ENCODE measurements around the gene FRAT2. TPM values are rescaled to one million over a fixed set of nuclear protein-coding genes. Genes with fewer than 3 reads are reported as not detected.

FRAT2 gene
- total and polyA plus RNA-seq, 2 of the 4 experiments (the other 2 are of a cell fraction) = 2.0 to 2.5 TPM

DNA sequence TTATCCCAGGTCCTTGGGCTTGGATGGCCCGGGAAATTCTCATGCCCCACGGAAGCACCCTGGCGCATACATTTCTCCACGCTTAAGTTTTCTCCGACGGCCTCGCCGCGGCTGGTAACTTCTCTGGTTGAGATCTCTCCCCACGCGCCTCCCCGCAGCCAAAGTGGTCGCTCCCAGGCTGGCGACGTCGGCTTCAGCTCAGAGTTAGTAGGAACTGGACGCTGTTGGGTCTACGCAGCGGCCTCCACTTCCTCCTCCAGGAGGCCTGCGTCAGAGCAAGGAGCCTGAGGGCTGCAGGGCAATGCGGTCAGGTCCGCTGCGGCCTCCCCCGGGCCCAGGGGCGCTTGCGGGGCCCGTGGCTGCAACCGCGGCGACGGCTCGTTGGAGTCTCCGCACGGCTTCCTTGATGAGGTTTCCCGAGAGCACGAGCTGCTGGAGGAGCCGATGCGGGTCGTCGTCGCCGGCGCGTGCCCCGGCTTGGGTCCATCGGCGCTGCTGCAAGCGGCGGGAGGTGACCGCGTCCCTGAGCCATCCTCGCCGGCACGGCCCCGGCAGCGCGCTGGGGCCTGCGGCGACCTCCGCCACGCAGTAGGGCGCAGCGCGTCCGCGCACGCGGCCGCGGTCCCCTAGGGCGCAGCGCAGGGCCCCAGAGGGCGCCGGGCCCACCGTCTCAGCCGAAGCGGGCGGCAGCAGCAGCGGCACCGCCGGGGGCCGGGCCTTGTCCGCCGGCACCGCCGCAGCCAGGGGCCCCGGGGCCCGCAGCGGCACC is 744 bp downstream of the FRAT2 start:
- Histone ChIP-seq H2BK120ac (ENCODE audit: low read depth, low read length) (no peak overlapping the region), H3K79me1 (ENCODE audit: low read depth in 1 of 2, low read length in 2 of 2) (peaks cover 15 to 35% of the 10 kb centered on the region in 2 experiments), H3K4ac (ENCODE audit: low read depth, low read length) (peak overlapping the region; percentile 31), H2AFZ (replicated peaks; ENCODE audit: low read length, poor library complexity) (peak overlapping the region; percentile 99), H3K56ac (ENCODE audit: extremely low read depth, insufficient read depth, low read length) (no peak overlapping the region), H3K36me3 (ENCODE audit: control insufficient read depth, insufficient read depth, low read length) (no peaks in the 10 kb centered on the region), H4K5ac (ENCODE audit: low read depth, low read length) (peak overlapping the region; percentile 61; the same call in 1 of the 2 replicates), H3K4me2 (ENCODE audit: low read depth, low read length) (peak overlapping the region; percentile 94), H3K9me3 (ENCODE audit: control insufficient read depth, insufficient read depth, low read length) (no peaks in the 10 kb centered on the region), H3K4me3 (ENCODE audit: insufficient read depth, low read depth, low read length) (peak overlapping the region; percentile 72), H3K18ac (ENCODE audit: low read depth, low read length) (no peak overlapping the region), H3K14ac (replicated peaks; ENCODE audit: low read depth, low read length) (0 out of 2 replicates have a peak overlapping the region, but pooled peaks have one; percentile 1), H2AK9ac (replicated peaks; ENCODE audit: low read depth, low read length, poor library complexity) (peak overlapping the region; percentile 76), H3K23ac (ENCODE audit: low read depth, low read length) (peak overlapping the region; percentile 5; the same call in 1 of the 2 replicates), H3K9ac (ENCODE audit: low read depth, low read length) (peak overlapping the region; percentile 97), H2AK5ac (ENCODE audit: low read depth, low read length) (no peak overlapping the region), H2BK5ac (ENCODE audit: low read depth, low read length, poor library complexity, severe bottlenecking) (no peak overlapping the region), H2BK20ac (ENCODE audit: low read depth, low read length) (no peak overlapping the region), H4K8ac (ENCODE audit: low read depth in 2 of 2, low read length in 2 of 2) (peak overlapping the region; percentile 10 to 25; a peak in 2 of 4 replicates), H3K27ac (ENCODE audit: insufficient read depth, low read length) (peak overlapping the region; percentile 44), H3K27me3 (ENCODE audit: control insufficient read depth, insufficient read depth, low read length) (peaks cover 18% of the 10 kb centered on the region), H3K4me1 (ENCODE audit: control insufficient read depth, insufficient read depth, low read length) (peaks cover 13% of the 10 kb centered on the region), H3K9me1 (ENCODE audit: insufficient read depth, low read length) (no peaks in the 10 kb centered on the region; the same call in 1 of the 2 replicates), H4K20me1 (ENCODE audit: insufficient read depth, low read length) (no peaks in the 10 kb centered on the region), H2BK15ac (ENCODE audit: low read depth, low read length) (no peak overlapping the region), H4K91ac (ENCODE audit: insufficient read depth, low read depth, low read length) (no peak overlapping the region)
- DNase-seq = peak; percentile 45
- ATAC-seq (ENCODE audit: low read depth) = peak; percentile 9
- intact Hi-C loops (cut with micrococcal nuclease) = loop anchor here (2.0 kb wide), 2 partner anchors 55 to 261 kb away; no protein-coding TSS in a partner anchor
- TF ChIP-seq CHD1 (IDR thresholded peaks at IDR 0.05; ENCODE audit: low read depth, low read length) (no peak), MAZ (IDR thresholded peaks at IDR 0.05; ENCODE audit: borderline replicate concordance, low read depth, low read length) (0 out of 2 replicates have a peak, but pooled peaks have one; percentile 2)
- POLR2A ChIA-PET (ENCODE audit: unreplicated experiment) = interaction anchor here (0.5 to 0.6 kb wide), 2 partner anchors 12 to 123 kb away, joined by 3 to 7 read pairs; no protein-coding TSS in a partner anchor
- 2% methylated on average over 60 of the region's 89 CpGs; no CpG with 5 or more reads in 1 of the 2 experiments for WGBS, 2 experiments (ENCODE audit: extremely low coverage in 2 of 2, insufficient read length in 1 of 2)
- no TSS peak for BruUV-seq (replicated peaks)
- CTCF ChIA-PET = interaction anchor here (1.2 to 3.5 kb wide), 5 partner anchors 14 to 55 kb away, joined by 3 to 23 read pairs (median 5); partner anchors contain the start of gene FRAT1
- dilution Hi-C loops (cut with HindIII; ENCODE audit: low sequenced_read_pairs, unreplicated experiment) = no loop called here
- in situ Hi-C loops (cut with MboI; ENCODE audit: low sequenced_read_pairs) = no loop called here
